SK-N-MC (cell line): ENCODE data around the gene FAM221B.

Experiments
- DNase-seq: peaks from one replicate; pipeline ENCODE4 v3.0.0-alpha.2; 2011; ENCODE audit warnings: low read depth, low spot score
- H3K27ac ChIP-seq: fragments of 200-600 bp; sonication (generic); 2 replicates; pipeline ENCODE4 v1.5.1; 2016; ENCODE audit warnings: mixed run types
- H3K36me3 ChIP-seq: fragments of 200-600 bp; sonication (generic); 2 replicates; pipeline ENCODE4 v1.6.1; 2017; ENCODE audit warnings: antibody characterized with exemption, low read length, mixed read lengths; ENCODE audit not compliant: insufficient read depth
- H3K4me3 ChIP-seq: fragments of 200-600 bp; sonication (generic); 2 replicates; pipeline ENCODE4 v1.5.1; 2016
- H3K9ac ChIP-seq: fragments of 200-600 bp; sonication (generic); 2 replicates; pipeline ENCODE4 v1.8.0; 2017; ENCODE audit warnings: mixed run types, mixed read lengths; ENCODE audit not compliant: insufficient read length
- H3K9me3 ChIP-seq: fragments of 200-600 bp; sonication (generic); 2 replicates; pipeline ENCODE4 v1.6.1; 2017; ENCODE audit warnings: low read depth, mild to moderate bottlenecking, antibody characterized with exemption, low read length, moderate library complexity, mixed read lengths
- EZH2 ChIP-seq: fragments of 200-600 bp; sonication (generic); IDR thresholded peaks from one replicate; pipeline ENCODE4 v1.6.1; 2017; ENCODE audit warnings: antibody characterized with exemption
- FOXP2 ChIP-seq: optimal IDR thresholded peaks from 2 replicates; pipeline ENCODE3; 2011; ENCODE audit warnings: mild to moderate bottlenecking, moderate library complexity; ENCODE audit not compliant: insufficient read depth; ENCODE audit errors: extremely low read length, control extremely low read depth
- POLR2AphosphoS5 ChIP-seq: IDR thresholded peaks from 2 replicates; pipeline ENCODE4 v1.6.1; 2012; ENCODE audit warnings: mild to moderate bottlenecking, low read depth, low read length, borderline replicate concordance

Gene FAM221B

GRCh38 chr9:35832814-35833213, 4.3 kb upstream of the FAM221B start:
- Histone ChIP-seq H3K27ac (no peak overlapping the region), H3K9me3 (no peaks in the 10 kb centered on the region), H3K4me3 (no peak overlapping the region), H3K9ac (no peak overlapping the region), H3K36me3 (no peaks in the 10 kb centered on the region)
- TF ChIP-seq POLR2AphosphoS5: no peak
- TF ChIP-seq EZH2: no peak
- TF ChIP-seq FOXP2: no peak
- no peak for DNase-seq

GRCh38 chr9:35831040-35831439, 2.5 kb upstream of the FAM221B start:
- no peak for DNase-seq

GRCh38 chr9:35829764-35830096, 1.2 kb upstream of the FAM221B start:
- TF ChIP-seq FOXP2 (no peak), EZH2 (no peak), POLR2AphosphoS5 (no peak)
- Histone ChIP-seq H3K9me3 (no peaks in the 10 kb centered on the region), H3K36me3 (no peaks in the 10 kb centered on the region), H3K27ac (no peak overlapping the region), H3K4me3 (peak overlapping the region; percentile 84), H3K9ac (peak overlapping the region; percentile 79)
- no peak for DNase-seq

More at GRCh38 chr9:35831040-35831439, 2.5 kb upstream of the FAM221B start:
- Histone ChIP-seq H3K4me3 (no peak overlapping the region), H3K36me3 (no peaks in the 10 kb centered on the region), H3K9ac (no peak overlapping the region), H3K27ac (no peak overlapping the region), H3K9me3 (no peaks in the 10 kb centered on the region)
- TF ChIP-seq EZH2: no peak
- TF ChIP-seq POLR2AphosphoS5: no peak
- TF ChIP-seq FOXP2: no peak

GRCh38 chr9:35829084-35829763, 692 bp upstream of the FAM221B start, which contains the start of gene TMEM8B:
TSS of gene TMEM8B (plus strand) at chr9:35829228. CDS start at chr9:35829448, 220 bp downstream.
- H3K9ac ChIP-seq: peak within 1 kb of the TSS; percentile 79
- TF ChIP-seq POLR2AphosphoS5 (0 out of 2 replicates have a peak, but pooled peaks have one; percentile 19), EZH2 (no peak)
- no peaks in the 10 kb centered on the region for H3K36me3 ChIP-seq
- H3K9me3 ChIP-seq: no peaks in the 10 kb centered on the region
- no peak within 1 kb of the TSS for H3K27ac ChIP-seq
- H3K4me3 ChIP-seq: peak within 1 kb of the TSS; percentile 84
- no peak for DNase-seq

GRCh38 chr9:35827486-35827885, 1.0 kb downstream of the FAM221B start:
- no peak for DNase-seq
- H3K27ac ChIP-seq: no peak overlapping the region
- no peak overlapping the region for H3K4me3 ChIP-seq
- H3K9ac ChIP-seq: no peak overlapping the region
- H3K36me3 ChIP-seq: no peaks in the 10 kb centered on the region
- no peak for TF ChIP-seq EZH2
- no peak for TF ChIP-seq POLR2AphosphoS5
- TF ChIP-seq FOXP2: no peak
- no peaks in the 10 kb centered on the region for H3K9me3 ChIP-seq

GRCh38 chr9:35826071-35826701, 2.3 kb downstream of the FAM221B start:
- TF ChIP-seq POLR2AphosphoS5 (no peak), FOXP2 (no peak), EZH2 (no peak)
- no peak overlapping the region for H3K9ac ChIP-seq
- H3K27ac ChIP-seq: no peak overlapping the region
- no peak overlapping the region for H3K4me3 ChIP-seq
- H3K36me3 ChIP-seq: no peaks in the 10 kb centered on the region
- no peaks in the 10 kb centered on the region for H3K9me3 ChIP-seq
- no peak for DNase-seq

GRCh38 chr9:35822926-35823325, 5.6 kb downstream of the FAM221B start:
- Histone ChIP-seq H3K9me3 (no peaks in the 10 kb centered on the region), H3K27ac (no peak overlapping the region), H3K9ac (no peak overlapping the region), H3K36me3 (no peaks in the 10 kb centered on the region), H3K4me3 (no peak overlapping the region)
- TF ChIP-seq EZH2 (no peak), FOXP2 (no peak)
- no peak for DNase-seq

GRCh38 chr9:35820076-35820475, 8.5 kb downstream of the FAM221B start:
- Histone ChIP-seq H3K36me3 (no peaks in the 10 kb centered on the region), H3K27ac (no peak overlapping the region), H3K4me3 (no peak overlapping the region), H3K9me3 (no peaks in the 10 kb centered on the region), H3K9ac (no peak overlapping the region)
- TF ChIP-seq EZH2 (no peak), POLR2AphosphoS5 (no peak), FOXP2 (no peak)
- no peak for DNase-seq

GRCh38 chr9:35818341-35818740, 10.2 kb downstream of the FAM221B start:
- no peak for DNase-seq
- Histone ChIP-seq H3K4me3 (no peak overlapping the region), H3K9me3 (no peaks in the 10 kb centered on the region), H3K36me3 (no peaks in the 10 kb centered on the region), H3K9ac (no peak overlapping the region), H3K27ac (no peak overlapping the region)
- TF ChIP-seq FOXP2 (no peak), EZH2 (no peak), POLR2AphosphoS5 (no peak)
